Measurements from ENCODE around the gene EVC2.

The EVC2 gene

DNA sequence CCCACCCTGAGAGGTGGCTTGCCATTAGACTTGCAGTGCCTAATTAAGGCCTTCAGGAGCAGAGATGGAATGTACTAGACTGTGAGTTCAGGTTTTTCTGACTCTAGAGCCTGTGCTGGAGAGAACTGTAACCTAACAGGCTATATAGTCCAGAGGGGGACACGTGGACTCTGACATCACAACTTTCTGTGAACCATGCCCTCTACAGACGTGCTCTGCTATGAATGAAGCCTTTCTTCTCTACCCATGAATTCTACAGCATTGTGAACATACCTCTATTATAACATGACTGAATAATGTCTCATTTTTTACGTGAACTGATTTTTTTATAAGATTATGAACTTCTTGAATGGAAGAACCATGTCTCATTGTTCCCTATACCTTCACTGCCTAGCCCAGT lies 68.8 kb downstream of the EVC2 start:
- Histone ChIP-seq H3F3A (ENCODE audit: low read depth) (no peaks in the 10 kb centered on the region), H2AFZ (ENCODE audit: low read length) (no peak overlapping the region)
- TF ChIP-seq EZH2phosphoT487 (IDR thresholded peaks at IDR 0.05; ENCODE audit: borderline replicate concordance), result no peak
- TF ChIP-seq, protein P1, sequence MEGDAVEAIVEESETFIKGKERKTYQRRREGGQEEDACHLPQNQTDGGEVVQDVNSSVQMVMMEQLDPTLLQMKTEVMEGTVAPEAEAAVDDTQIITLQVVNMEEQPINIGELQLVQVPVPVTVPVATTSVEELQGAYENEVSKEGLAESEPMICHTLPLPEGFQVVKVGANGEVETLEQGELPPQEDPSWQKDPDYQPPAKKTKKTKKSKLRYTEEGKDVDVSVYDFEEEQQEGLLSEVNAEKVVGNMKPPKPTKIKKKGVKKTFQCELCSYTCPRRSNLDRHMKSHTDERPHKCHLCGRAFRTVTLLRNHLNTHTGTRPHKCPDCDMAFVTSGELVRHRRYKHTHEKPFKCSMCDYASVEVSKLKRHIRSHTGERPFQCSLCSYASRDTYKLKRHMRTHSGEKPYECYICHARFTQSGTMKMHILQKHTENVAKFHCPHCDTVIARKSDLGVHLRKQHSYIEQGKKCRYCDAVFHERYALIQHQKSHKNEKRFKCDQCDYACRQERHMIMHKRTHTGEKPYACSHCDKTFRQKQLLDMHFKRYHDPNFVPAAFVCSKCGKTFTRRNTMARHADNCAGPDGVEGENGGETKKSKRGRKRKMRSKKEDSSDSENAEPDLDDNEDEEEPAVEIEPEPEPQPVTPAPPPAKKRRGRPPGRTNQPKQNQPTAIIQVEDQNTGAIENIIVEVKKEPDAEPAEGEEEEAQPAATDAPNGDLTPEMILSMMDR (conservative IDR thresholded peaks at IDR 0.05; ENCODE audit: low read length), result no peak

GRCh38 chr4:5638976-5639375 lies 69.4 kb downstream of the EVC2 start:
- H3K4me2 ChIP-seq (ENCODE audit: low read depth, low read length, poor library complexity, severe bottlenecking), result no peak overlapping the region
- H3F3A ChIP-seq (ENCODE audit: low read depth), result no peaks in the 10 kb centered on the region
- H3K9ac ChIP-seq (ENCODE audit: low read depth, low read length, poor library complexity, severe bottlenecking), result no peak overlapping the region
- no peaks in the 10 kb centered on the region for H3K79me2 ChIP-seq (ENCODE audit: insufficient read depth, low read length)
- H3K9me3 ChIP-seq (ENCODE audit: insufficient read depth, low read depth, low read length), result no peaks in the 10 kb centered on the region
- H4K20me1 ChIP-seq (ENCODE audit: insufficient read depth, low read length, poor library complexity, severe bottlenecking), result no peaks in the 10 kb centered on the region
- TF ChIP-seq, protein P1 (conservative IDR thresholded peaks at IDR 0.05; ENCODE audit: low read length), result no peak
- TF ChIP-seq EZH2phosphoT487 (IDR thresholded peaks at IDR 0.05; ENCODE audit: borderline replicate concordance), result no peak
- no peak overlapping the region for H3K4me3 ChIP-seq (ENCODE audit: low read length, poor library complexity, severe bottlenecking)
- no peaks in the 10 kb centered on the region for H3K4me1 ChIP-seq (ENCODE audit: insufficient read depth, low read length, poor library complexity, severe bottlenecking)
- no peaks in the 10 kb centered on the region for H3K9me2 ChIP-seq (replicated peaks; ENCODE audit: low read depth, low read length)
- no peak overlapping the region for H2AFZ ChIP-seq (ENCODE audit: low read length)
- no peaks in the 10 kb centered on the region for H3K27me3 ChIP-seq (ENCODE audit: insufficient read depth, low read length, poor library complexity, severe bottlenecking)
- H3K36me3 ChIP-seq (ENCODE audit: insufficient read depth, low read length), result no peaks in the 10 kb centered on the region

More for the DNA sequence above, 68.8 kb downstream of the EVC2 start:
- Histone ChIP-seq H3K36me3 (ENCODE audit: insufficient read depth, low read length) (no peaks in the 10 kb centered on the region), H3K9me3 (ENCODE audit: insufficient read depth, low read depth, low read length) (no peaks in the 10 kb centered on the region), H3K9ac (ENCODE audit: low read depth, low read length, poor library complexity, severe bottlenecking) (no peak overlapping the region), H3K27me3 (ENCODE audit: insufficient read depth, low read length, poor library complexity, severe bottlenecking) (no peaks in the 10 kb centered on the region), H3K9me2 (replicated peaks; ENCODE audit: low read depth, low read length) (no peaks in the 10 kb centered on the region), H3K4me2 (ENCODE audit: low read depth, low read length, poor library complexity, severe bottlenecking) (no peak overlapping the region), H3K4me1 (ENCODE audit: insufficient read depth, low read length, poor library complexity, severe bottlenecking) (no peaks in the 10 kb centered on the region), H3K79me2 (ENCODE audit: insufficient read depth, low read length) (no peaks in the 10 kb centered on the region), H4K20me1 (ENCODE audit: insufficient read depth, low read length, poor library complexity, severe bottlenecking) (no peaks in the 10 kb centered on the region), H3K4me3 (ENCODE audit: low read length, poor library complexity, severe bottlenecking) (no peak overlapping the region)

DNA sequence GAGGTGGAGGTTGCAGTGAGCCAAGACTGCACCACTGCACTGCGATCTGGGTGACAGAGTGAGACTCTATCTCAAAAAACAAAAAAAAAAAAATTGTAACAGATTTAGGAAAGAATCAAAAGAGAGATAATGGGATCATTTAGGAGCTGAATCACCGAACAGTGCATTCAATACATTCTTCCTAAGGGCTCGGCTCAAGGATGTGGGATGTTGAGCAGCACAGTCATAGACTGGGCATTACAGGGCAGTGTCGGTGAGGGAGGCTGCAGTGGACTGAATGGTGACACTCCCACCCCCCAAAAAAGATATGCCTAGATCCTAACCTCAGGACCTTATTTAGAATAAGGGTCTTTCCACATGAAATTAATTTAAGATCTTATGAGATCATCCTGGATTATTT lies 70.0 kb downstream of the EVC2 start:
- Histone ChIP-seq H3K4me2 (ENCODE audit: low read depth, low read length, poor library complexity, severe bottlenecking) (no peak overlapping the region), H3K9ac (ENCODE audit: low read depth, low read length, poor library complexity, severe bottlenecking) (no peak overlapping the region), H3K4me3 (ENCODE audit: low read length, poor library complexity, severe bottlenecking) (no peak overlapping the region), H3K9me3 (ENCODE audit: insufficient read depth, low read depth, low read length) (no peaks in the 10 kb centered on the region), H3F3A (ENCODE audit: low read depth) (no peaks in the 10 kb centered on the region), H3K9me2 (replicated peaks; ENCODE audit: low read depth, low read length) (no peaks in the 10 kb centered on the region), H3K4me1 (ENCODE audit: insufficient read depth, low read length, poor library complexity, severe bottlenecking) (no peaks in the 10 kb centered on the region), H3K36me3 (ENCODE audit: insufficient read depth, low read length) (no peaks in the 10 kb centered on the region), H4K20me1 (ENCODE audit: insufficient read depth, low read length, poor library complexity, severe bottlenecking) (no peaks in the 10 kb centered on the region), H3K27me3 (ENCODE audit: insufficient read depth, low read length, poor library complexity, severe bottlenecking) (no peaks in the 10 kb centered on the region), H3K79me2 (ENCODE audit: insufficient read depth, low read length) (no peaks in the 10 kb centered on the region), H2AFZ (ENCODE audit: low read length) (no peak overlapping the region)
- TF ChIP-seq, protein P1 (conservative IDR thresholded peaks at IDR 0.05; ENCODE audit: low read length), result no peak
- TF ChIP-seq EZH2phosphoT487 (IDR thresholded peaks at IDR 0.05; ENCODE audit: borderline replicate concordance), result no peak
